Liver (tissue), 9 donors: Measurements from ENCODE around the gene PRPSAP1. TPM values are rescaled to one million over a fixed set of nuclear protein-coding genes. Genes with fewer than 3 reads are reported as not detected.

Experiments used
- DNase-seq: peaks from one replicate; pipeline ENCODE4 v3.0.0-alpha.2; 2017; ENCODE audit warnings: low spot score
- H3K27ac ChIP-seq, 2 donors: one replicate each; pipeline ENCODE4 v1.7.0; 2013; ENCODE audit warnings: inconsistent platforms in 2 of 2, low read length in 2 of 2, control low read depth in 1 of 2, low read depth in 1 of 2, mild to moderate bottlenecking in 1 of 2
- H3K27me3 ChIP-seq, 4 donors: one replicate each; pipeline versions ENCODE4 v1.6.1 to v1.7.0; 2013; ENCODE audit warnings: low read length in 3 of 4, inconsistent platforms in 1 of 4, mild to moderate bottlenecking in 1 of 4, moderate library complexity in 1 of 4; ENCODE audit not compliant: control insufficient read depth in 4 of 4, insufficient read depth in 4 of 4
- H3K36me3 ChIP-seq, 4 donors: one replicate each; pipeline versions ENCODE4 v1.6.1 to v1.7.0; 2013; ENCODE audit warnings: low read length in 3 of 4, mild to moderate bottlenecking in 3 of 4, low read depth in 1 of 4, moderate library complexity in 1 of 4; ENCODE audit not compliant: control insufficient read depth in 4 of 4, insufficient read depth in 3 of 4
- H3K4me1 ChIP-seq, 4 donors: one replicate each; pipeline versions ENCODE4 v1.6.1 to v1.7.0; 2013; ENCODE audit warnings: low read length in 3 of 4, mild to moderate bottlenecking in 3 of 4, moderate library complexity in 1 of 4; ENCODE audit not compliant: control insufficient read depth in 4 of 4, insufficient read depth in 4 of 4
- H3K4me3 ChIP-seq, 3 donors: one replicate each; pipeline versions ENCODE4 v1.6.1 to v1.7.0; 2013; ENCODE audit warnings: low read length in 3 of 3, control low read depth in 1 of 3, low read depth in 1 of 3, mild to moderate bottlenecking in 1 of 3
- H3K9ac ChIP-seq, 2 donors: one replicate each; pipeline ENCODE4 v1.7.0; 2013; ENCODE audit warnings: low read length in 2 of 2, mild to moderate bottlenecking in 2 of 2, moderate library complexity in 2 of 2, control low read depth in 1 of 2, low read depth in 1 of 2
- H3K9me3 ChIP-seq, 4 donors: one replicate each; pipeline versions ENCODE4 v1.6.1 to v1.7.0; 2013; ENCODE audit warnings: low read length in 3 of 4; ENCODE audit not compliant: control insufficient read depth in 4 of 4
- CTCF ChIP-seq: fragments of 150-350 bp; IDR thresholded peaks from 2 replicates; pipeline ENCODE4 v1.5.1; 2017; ENCODE audit warnings: improper control_type of control experiment, low read depth, low read length; ENCODE audit not compliant: missing input control
- EGR1 ChIP-seq, 2 donors: IDR thresholded peaks; 2 replicates each; pipeline ENCODE4 v1.6.1; 2016 to 2018; ENCODE audit warnings: antibody characterized with exemption in 2 of 2, low read depth in 2 of 2
- FOXA1 ChIP-seq: IDR thresholded peaks from 2 replicates; pipeline ENCODE4 v1.6.1; 2016; ENCODE audit warnings: antibody characterized with exemption
- FOXA2 ChIP-seq: IDR thresholded peaks from 2 replicates; pipeline ENCODE4 v1.6.1; 2016; ENCODE audit warnings: antibody characterized with exemption
- GABPA ChIP-seq, 2 donors: IDR thresholded peaks in 1 of 2; conservative IDR thresholded peaks in 1 of 2; 2 replicates each; pipeline ENCODE4 v1.6.1; 2016; ENCODE audit warnings: antibody characterized with exemption in 2 of 2, mild to moderate bottlenecking in 1 of 2, moderate library complexity in 1 of 2
- HNF4A ChIP-seq, 2 donors: conservative IDR thresholded peaks; 2 replicates each; pipeline ENCODE4 v1.6.1; 2016; ENCODE audit warnings: antibody characterized with exemption in 2 of 2, mild to moderate bottlenecking in 2 of 2
- HNF4G ChIP-seq: IDR thresholded peaks from 2 replicates; pipeline ENCODE4 v1.6.1; 2016; ENCODE audit warnings: antibody characterized with exemption
- JUND ChIP-seq, 2 donors: IDR thresholded peaks; 2 replicates each; pipeline ENCODE4 v1.6.1; 2016; ENCODE audit warnings: antibody characterized with exemption in 2 of 2
- NR2F2 ChIP-seq: IDR thresholded peaks from 2 replicates; pipeline ENCODE4 v1.6.1; 2016; ENCODE audit warnings: antibody characterized with exemption
- RAD21 ChIP-seq, 2 donors: IDR thresholded peaks; 2 replicates each; pipeline ENCODE4 v1.6.1; 2016; ENCODE audit warnings: antibody characterized with exemption in 2 of 2, mild to moderate bottlenecking in 2 of 2
- RXRA ChIP-seq, 2 donors: IDR thresholded peaks; 2 replicates each; pipeline ENCODE4 v1.6.1; 2017 to 2018; ENCODE audit warnings: antibody characterized with exemption in 2 of 2, mild to moderate bottlenecking in 1 of 2
- SP1 ChIP-seq: IDR thresholded peaks from 2 replicates; pipeline ENCODE4 v1.6.1; 2018; ENCODE audit warnings: antibody characterized with exemption, mild to moderate bottlenecking
- TAF1 ChIP-seq: conservative IDR thresholded peaks from 2 replicates; pipeline ENCODE4 v1.6.1; 2016; ENCODE audit warnings: antibody characterized with exemption, mild to moderate bottlenecking
- YY1 ChIP-seq: IDR thresholded peaks from 2 replicates; pipeline ENCODE4 v1.6.1; 2016; ENCODE audit warnings: antibody characterized with exemption, mild to moderate bottlenecking
- WGBS: extraction: QIAGEN DNeasy Blood & Tissue Kit; methylation state at CpG from one replicate; pipeline ENCODE4 v1.1.7; 2013; 5-methylcytosine and 5-hydroxymethylcytosine counted together
- polyA plus RNA-seq, 2 donors: library from polyadenylated mRNA; stranded (reverse) in 1 of 2; unstranded in 1 of 2; fragments of 200-250 nt in 1 of 2; fragments of >200 nt in 1 of 2; fragmentation: Nextera tagmentation in 1 of 2; extraction: Ambion mirVana in 1 of 2; gene quantifications; one replicate each; pipeline versions ENCODE4 v1.2.1 to v1.2.3, GENCODE V29; 2013 to 2015
- total RNA-seq, 2 donors: library from RNA; depleted of rRNA; stranded (reverse); fragments of >200 nt; gene quantifications; one replicate each; pipeline ENCODE4 v1.2.3, GENCODE V29; 2014
- TF ChIP-seq, protein P1 (sequence below): IDR thresholded peaks from 2 replicates; pipeline ENCODE4 v1.6.1; 2016; ENCODE audit warnings: antibody characterized with exemption
- TF ChIP-seq, protein P2 (sequence below): IDR thresholded peaks from 2 replicates; pipeline ENCODE4 v1.6.1; 2016; ENCODE audit warnings: antibody characterized with exemption, mild to moderate bottlenecking
- TF ChIP-seq, protein P3 (sequence below): IDR thresholded peaks from 2 replicates; pipeline ENCODE4 v1.6.1; 2016; ENCODE audit warnings: antibody characterized with exemption
- TF ChIP-seq, protein P4 (sequence below): IDR thresholded peaks from 2 replicates; pipeline ENCODE4 v1.6.1; 2016; ENCODE audit warnings: antibody characterized with exemption
- donor health status: healthy.
- donor health status: healthy.
- donor health status: healthy.
- donor health status: healthy.
- donor health status: healthy.

The PRPSAP1 gene
- total and polyA plus RNA-seq, 4 donors: 21.4 to 78.1 (median 52.6) TPM

- Histone ChIP-seq H3K27me3 (no peaks in the 10 kb centered on the region), H3K36me3 (peaks cover 0 to 1% (median 0%) of the 10 kb centered on the region in 4 donors), H3K4me1 (peaks cover 14 to 40% (median 29%) of the 10 kb centered on the region in 4 donors), H3K9me3 (no peaks in the 10 kb centered on the region), H3K9ac (peak overlapping the region in 1 of 2 donors; percentile 39), H3K4me3 (peak overlapping the region in 2 of 3 donors; percentile 24 to 54), H3K27ac (no peak overlapping the region)
- 2% methylated on average over 74 of the region's 74 CpGs for WGBS
- peak; percentile 77 for DNase-seq
- TF ChIP-seq TAF1 (no peak), YY1 (no peak), HNF4A (conservative IDR thresholded peaks at IDR 0.05) (no peak), GABPA (IDR thresholded peaks at IDR 0.05 in 1 of 2, conservative IDR thresholded peaks at IDR 0.05 in 1 of 2) (no peak), CTCF (no peak), NR2F2 (no peak), SP1 (no peak), EGR1 (IDR thresholded peaks at IDR 0.05; ENCODE audit: low read depth in 2 of 2) (no peak), RXRA (IDR thresholded peaks at IDR 0.05) (no peak), RAD21 (IDR thresholded peaks at IDR 0.05) (no peak), FOXA2 (no peak), FOXA1 (no peak), JUND (IDR thresholded peaks at IDR 0.05) (no peak), HNF4G (no peak)
- TF ChIP-seq, protein P1, sequence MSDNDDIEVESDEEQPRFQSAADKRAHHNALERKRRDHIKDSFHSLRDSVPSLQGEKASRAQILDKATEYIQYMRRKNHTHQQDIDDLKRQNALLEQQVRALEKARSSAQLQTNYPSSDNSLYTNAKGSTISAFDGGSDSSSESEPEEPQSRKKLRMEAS: no peak
- TF ChIP-seq, protein P2, sequence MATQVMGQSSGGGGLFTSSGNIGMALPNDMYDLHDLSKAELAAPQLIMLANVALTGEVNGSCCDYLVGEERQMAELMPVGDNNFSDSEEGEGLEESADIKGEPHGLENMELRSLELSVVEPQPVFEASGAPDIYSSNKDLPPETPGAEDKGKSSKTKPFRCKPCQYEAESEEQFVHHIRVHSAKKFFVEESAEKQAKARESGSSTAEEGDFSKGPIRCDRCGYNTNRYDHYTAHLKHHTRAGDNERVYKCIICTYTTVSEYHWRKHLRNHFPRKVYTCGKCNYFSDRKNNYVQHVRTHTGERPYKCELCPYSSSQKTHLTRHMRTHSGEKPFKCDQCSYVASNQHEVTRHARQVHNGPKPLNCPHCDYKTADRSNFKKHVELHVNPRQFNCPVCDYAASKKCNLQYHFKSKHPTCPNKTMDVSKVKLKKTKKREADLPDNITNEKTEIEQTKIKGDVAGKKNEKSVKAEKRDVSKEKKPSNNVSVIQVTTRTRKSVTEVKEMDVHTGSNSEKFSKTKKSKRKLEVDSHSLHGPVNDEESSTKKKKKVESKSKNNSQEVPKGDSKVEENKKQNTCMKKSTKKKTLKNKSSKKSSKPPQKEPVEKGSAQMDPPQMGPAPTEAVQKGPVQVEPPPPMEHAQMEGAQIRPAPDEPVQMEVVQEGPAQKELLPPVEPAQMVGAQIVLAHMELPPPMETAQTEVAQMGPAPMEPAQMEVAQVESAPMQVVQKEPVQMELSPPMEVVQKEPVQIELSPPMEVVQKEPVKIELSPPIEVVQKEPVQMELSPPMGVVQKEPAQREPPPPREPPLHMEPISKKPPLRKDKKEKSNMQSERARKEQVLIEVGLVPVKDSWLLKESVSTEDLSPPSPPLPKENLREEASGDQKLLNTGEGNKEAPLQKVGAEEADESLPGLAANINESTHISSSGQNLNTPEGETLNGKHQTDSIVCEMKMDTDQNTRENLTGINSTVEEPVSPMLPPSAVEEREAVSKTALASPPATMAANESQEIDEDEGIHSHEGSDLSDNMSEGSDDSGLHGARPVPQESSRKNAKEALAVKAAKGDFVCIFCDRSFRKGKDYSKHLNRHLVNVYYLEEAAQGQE: no peak
- TF ChIP-seq, protein P3, sequence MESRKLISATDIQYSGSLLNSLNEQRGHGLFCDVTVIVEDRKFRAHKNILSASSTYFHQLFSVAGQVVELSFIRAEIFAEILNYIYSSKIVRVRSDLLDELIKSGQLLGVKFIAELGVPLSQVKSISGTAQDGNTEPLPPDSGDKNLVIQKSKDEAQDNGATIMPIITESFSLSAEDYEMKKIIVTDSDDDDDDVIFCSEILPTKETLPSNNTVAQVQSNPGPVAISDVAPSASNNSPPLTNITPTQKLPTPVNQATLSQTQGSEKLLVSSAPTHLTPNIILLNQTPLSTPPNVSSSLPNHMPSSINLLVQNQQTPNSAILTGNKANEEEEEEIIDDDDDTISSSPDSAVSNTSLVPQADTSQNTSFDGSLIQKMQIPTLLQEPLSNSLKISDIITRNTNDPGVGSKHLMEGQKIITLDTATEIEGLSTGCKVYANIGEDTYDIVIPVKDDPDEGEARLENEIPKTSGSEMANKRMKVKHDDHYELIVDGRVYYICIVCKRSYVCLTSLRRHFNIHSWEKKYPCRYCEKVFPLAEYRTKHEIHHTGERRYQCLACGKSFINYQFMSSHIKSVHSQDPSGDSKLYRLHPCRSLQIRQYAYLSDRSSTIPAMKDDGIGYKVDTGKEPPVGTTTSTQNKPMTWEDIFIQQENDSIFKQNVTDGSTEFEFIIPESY: no peak
- TF ChIP-seq, protein P4, sequence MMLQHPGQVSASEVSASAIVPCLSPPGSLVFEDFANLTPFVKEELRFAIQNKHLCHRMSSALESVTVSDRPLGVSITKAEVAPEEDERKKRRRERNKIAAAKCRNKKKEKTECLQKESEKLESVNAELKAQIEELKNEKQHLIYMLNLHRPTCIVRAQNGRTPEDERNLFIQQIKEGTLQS: no peak
These were observed 31.5 kb upstream of the PRPSAP1 start for GRCh38 chr17:76384987-76385891.
